H1 (cell line): ENCODE measurements around the gene CD151. TPM values are rescaled to one million over a fixed set of nuclear protein-coding genes. Genes with fewer than 3 reads are reported as not detected.

Experiments
- CBX8 ChIP-seq: fragments of 300-800, 300-1000 bp; sonication (generic); IDR thresholded peaks from 2 replicates; pipeline ENCODE4 v1.7.1; 2016; ENCODE audit warnings: low read depth, low read length, borderline replicate concordance
- GTF2F1 ChIP-seq: IDR thresholded peaks from 2 replicates; pipeline ENCODE4 v1.6.1; 2012; ENCODE audit warnings: low read depth, low read length, improper control_type of control experiment, borderline replicate concordance
- KDM1A ChIP-seq: fragments of 200-600, 300-600 bp; sonication (generic); IDR thresholded peaks from 2 replicates; pipeline ENCODE4 v1.7.1; 2016; ENCODE audit warnings: mild to moderate bottlenecking, low read length, borderline replicate concordance
- MAFK ChIP-seq: IDR thresholded peaks from 2 replicates; pipeline ENCODE4 v1.6.1; 2012; ENCODE audit warnings: low read depth, mild to moderate bottlenecking, improper control_type of control experiment, low read length
- NANOG ChIP-seq: IDR thresholded peaks from 2 replicates; pipeline ENCODE4 v1.6.1; 2011; ENCODE audit warnings: low read length, low read depth, mild to moderate bottlenecking, inconsistent platforms; ENCODE audit not compliant: insufficient read depth, poor library complexity, severe bottlenecking
- SP2 ChIP-seq: IDR thresholded peaks from 2 replicates; pipeline ENCODE4 v1.6.1; 2012; ENCODE audit warnings: mild to moderate bottlenecking, low read length, inconsistent platforms
- SUZ12 ChIP-seq: fragments of 200-600 bp; sonication (generic); IDR thresholded peaks from 2 replicates; pipeline ENCODE4 v1.6.1; 2012; ENCODE audit warnings: mild to moderate bottlenecking, inconsistent platforms, low read length, moderate library complexity, mixed read lengths
- TAF7 ChIP-seq: optimal IDR thresholded peaks from 2 replicates; pipeline ENCODE3; 2011; ENCODE audit warnings: low read depth, mild to moderate bottlenecking, inconsistent platforms, low read length, moderate library complexity, borderline replicate concordance
- ZNF274 ChIP-seq: IDR thresholded peaks from 2 replicates; pipeline ENCODE4 v1.7.0; 2012; ENCODE audit warnings: low read length, borderline replicate concordance; ENCODE audit errors: extremely low read depth
- polyA plus RNA-seq, 7 experiments: library from polyadenylated mRNA; depleted of rRNA in 3 of 7; stranded (reverse) in 5 of 7; unstranded in 2 of 7; fragments of >200 nt in 5 of 7; fragments of 200-250 nt in 2 of 7; gene quantifications; 1 replicate in 5 of 7; 2 replicates in 1 of 7; 4 replicates in 1 of 7; pipeline versions ENCODE4 v1.2.1 to v1.2.3, GENCODE V29; 2011 to 2013; ENCODE audit warnings: missing spikeins in 2 of 7, mixed read lengths in 2 of 7
- total RNA-seq: library from RNA; stranded (reverse); fragmentation: NEBNext Ultra II Directional; extraction: Animal tissue kit (Norgen Biotek cat#: 25700); gene quantifications from 2 replicates; pipeline ENCODE4 v1.2.1, GENCODE V29; 2021
- TF ChIP-seq, protein P1 (sequence below): fragments of 300-600 bp; sonication (generic); IDR thresholded peaks from 2 replicates; pipeline ENCODE4 v1.7.1; 2012; ENCODE audit warnings: low read length, moderate library complexity, mild to moderate bottlenecking, inconsistent platforms; ENCODE audit not compliant: insufficient replicate concordance

The CD151 gene
- total and polyA plus RNA-seq, 2 of the 8 experiments (the other 6 are each of a cell fraction or from before 2014, with no cell fraction given), result 101 to 212 TPM

DNA sequence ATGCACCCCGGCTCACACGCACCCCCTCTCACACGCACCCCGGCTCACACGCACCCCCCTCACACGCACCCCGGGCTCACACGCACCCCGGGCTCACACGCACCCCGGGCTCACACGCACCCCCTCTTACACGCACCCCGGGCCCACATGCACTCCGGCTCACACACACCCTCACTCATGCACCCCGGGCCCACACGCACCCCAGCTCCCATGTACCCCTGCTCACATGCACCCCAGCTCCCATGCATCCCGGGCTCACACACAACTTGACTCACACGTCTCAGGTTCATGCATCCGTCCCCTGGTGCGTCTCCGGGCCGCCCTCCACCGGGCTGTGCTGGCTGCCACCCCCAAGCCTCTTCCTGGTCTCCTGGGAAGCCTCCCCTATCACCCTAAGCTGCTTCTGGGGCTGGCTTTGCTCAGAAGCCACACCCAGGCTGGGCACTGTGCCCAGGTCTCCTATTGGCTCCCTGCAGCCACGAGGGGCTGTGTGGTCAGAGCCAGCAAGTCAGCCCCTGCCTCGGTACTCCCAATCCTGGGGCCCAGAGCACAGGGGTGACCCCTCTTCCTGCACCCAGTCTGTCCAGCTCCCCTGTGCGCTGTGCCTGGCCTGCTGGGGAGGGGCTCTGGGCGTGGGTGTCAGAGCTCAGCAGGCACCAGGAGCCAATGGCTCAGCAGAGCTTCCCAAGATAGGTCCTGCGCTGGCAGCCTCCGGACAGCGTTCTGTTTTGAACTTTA lies 26.8 kb downstream of the CD151 start (continued):
- TF ChIP-seq, protein P1, sequence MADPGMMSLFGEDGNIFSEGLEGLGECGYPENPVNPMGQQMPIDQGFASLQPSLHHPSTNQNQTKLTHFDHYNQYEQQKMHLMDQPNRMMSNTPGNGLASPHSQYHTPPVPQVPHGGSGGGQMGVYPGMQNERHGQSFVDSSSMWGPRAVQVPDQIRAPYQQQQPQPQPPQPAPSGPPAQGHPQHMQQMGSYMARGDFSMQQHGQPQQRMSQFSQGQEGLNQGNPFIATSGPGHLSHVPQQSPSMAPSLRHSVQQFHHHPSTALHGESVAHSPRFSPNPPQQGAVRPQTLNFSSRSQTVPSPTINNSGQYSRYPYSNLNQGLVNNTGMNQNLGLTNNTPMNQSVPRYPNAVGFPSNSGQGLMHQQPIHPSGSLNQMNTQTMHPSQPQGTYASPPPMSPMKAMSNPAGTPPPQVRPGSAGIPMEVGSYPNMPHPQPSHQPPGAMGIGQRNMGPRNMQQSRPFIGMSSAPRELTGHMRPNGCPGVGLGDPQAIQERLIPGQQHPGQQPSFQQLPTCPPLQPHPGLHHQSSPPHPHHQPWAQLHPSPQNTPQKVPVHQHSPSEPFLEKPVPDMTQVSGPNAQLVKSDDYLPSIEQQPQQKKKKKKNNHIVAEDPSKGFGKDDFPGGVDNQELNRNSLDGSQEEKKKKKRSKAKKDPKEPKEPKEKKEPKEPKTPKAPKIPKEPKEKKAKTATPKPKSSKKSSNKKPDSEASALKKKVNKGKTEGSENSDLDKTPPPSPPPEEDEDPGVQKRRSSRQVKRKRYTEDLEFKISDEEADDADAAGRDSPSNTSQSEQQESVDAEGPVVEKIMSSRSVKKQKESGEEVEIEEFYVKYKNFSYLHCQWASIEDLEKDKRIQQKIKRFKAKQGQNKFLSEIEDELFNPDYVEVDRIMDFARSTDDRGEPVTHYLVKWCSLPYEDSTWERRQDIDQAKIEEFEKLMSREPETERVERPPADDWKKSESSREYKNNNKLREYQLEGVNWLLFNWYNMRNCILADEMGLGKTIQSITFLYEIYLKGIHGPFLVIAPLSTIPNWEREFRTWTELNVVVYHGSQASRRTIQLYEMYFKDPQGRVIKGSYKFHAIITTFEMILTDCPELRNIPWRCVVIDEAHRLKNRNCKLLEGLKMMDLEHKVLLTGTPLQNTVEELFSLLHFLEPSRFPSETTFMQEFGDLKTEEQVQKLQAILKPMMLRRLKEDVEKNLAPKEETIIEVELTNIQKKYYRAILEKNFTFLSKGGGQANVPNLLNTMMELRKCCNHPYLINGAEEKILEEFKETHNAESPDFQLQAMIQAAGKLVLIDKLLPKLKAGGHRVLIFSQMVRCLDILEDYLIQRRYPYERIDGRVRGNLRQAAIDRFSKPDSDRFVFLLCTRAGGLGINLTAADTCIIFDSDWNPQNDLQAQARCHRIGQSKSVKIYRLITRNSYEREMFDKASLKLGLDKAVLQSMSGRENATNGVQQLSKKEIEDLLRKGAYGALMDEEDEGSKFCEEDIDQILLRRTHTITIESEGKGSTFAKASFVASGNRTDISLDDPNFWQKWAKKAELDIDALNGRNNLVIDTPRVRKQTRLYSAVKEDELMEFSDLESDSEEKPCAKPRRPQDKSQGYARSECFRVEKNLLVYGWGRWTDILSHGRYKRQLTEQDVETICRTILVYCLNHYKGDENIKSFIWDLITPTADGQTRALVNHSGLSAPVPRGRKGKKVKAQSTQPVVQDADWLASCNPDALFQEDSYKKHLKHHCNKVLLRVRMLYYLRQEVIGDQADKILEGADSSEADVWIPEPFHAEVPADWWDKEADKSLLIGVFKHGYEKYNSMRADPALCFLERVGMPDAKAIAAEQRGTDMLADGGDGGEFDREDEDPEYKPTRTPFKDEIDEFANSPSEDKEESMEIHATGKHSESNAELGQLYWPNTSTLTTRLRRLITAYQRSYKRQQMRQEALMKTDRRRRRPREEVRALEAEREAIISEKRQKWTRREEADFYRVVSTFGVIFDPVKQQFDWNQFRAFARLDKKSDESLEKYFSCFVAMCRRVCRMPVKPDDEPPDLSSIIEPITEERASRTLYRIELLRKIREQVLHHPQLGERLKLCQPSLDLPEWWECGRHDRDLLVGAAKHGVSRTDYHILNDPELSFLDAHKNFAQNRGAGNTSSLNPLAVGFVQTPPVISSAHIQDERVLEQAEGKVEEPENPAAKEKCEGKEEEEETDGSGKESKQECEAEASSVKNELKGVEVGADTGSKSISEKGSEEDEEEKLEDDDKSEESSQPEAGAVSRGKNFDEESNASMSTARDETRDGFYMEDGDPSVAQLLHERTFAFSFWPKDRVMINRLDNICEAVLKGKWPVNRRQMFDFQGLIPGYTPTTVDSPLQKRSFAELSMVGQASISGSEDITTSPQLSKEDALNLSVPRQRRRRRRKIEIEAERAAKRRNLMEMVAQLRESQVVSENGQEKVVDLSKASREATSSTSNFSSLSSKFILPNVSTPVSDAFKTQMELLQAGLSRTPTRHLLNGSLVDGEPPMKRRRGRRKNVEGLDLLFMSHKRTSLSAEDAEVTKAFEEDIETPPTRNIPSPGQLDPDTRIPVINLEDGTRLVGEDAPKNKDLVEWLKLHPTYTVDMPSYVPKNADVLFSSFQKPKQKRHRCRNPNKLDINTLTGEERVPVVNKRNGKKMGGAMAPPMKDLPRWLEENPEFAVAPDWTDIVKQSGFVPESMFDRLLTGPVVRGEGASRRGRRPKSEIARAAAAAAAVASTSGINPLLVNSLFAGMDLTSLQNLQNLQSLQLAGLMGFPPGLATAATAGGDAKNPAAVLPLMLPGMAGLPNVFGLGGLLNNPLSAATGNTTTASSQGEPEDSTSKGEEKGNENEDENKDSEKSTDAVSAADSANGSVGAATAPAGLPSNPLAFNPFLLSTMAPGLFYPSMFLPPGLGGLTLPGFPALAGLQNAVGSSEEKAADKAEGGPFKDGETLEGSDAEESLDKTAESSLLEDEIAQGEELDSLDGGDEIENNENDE, result no peak
- TF ChIP-seq CBX8 (no peak), KDM1A (no peak), MAFK (no peak), SP2 (no peak), SUZ12 (no peak), NANOG (no peak), TAF7 (no peak), ZNF274 (no peak), GTF2F1 (no peak)
